HG03066 (cell line): ENCODE results near the gene ASB9.
"Not testable (repeated sequence)": the region's sequence is repeated elsewhere in the genome, so short reads cannot be mapped to it uniquely, and the experiment has no call there.

Source experiments
- ATAC-seq: cut with Tn5 transposase; IDR thresholded peaks from one replicate; pipeline ENCODE4 v1.9.1; 2021; ENCODE audit warnings: low read depth; ENCODE audit not compliant: unreplicated experiment

The ASB9 gene

DNA sequence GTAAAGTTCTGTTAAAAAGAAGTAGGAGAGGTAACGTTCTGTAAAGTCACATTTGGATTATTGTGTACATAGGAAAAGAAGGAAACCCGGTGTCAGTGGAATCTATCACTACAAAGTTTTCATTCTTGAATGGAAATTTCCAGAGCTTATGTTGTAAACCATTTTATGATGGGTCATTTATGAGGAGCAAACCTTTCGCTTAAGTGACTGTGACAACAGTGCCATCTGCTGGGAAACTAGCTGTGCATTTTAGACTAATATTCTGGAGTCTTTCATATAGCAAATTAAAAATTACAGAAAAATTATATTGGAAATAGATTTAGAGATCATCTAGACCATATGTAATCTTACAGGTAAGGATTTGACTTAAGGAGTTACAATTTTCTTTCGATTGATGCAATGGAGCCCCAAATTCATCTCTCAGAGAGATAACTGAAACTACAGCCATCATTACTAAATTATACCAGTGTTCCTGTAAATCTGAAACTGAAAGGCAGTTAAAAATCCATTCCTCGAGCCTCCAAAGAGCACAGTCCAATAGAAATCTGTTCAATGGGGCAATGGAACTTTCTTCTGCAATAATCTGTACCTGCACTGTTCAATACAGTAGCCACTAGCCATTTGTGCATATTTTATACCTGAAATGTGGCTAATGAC is 26.9 kb downstream of the ASB9 start:
- ATAC-seq: no peak

DNA sequence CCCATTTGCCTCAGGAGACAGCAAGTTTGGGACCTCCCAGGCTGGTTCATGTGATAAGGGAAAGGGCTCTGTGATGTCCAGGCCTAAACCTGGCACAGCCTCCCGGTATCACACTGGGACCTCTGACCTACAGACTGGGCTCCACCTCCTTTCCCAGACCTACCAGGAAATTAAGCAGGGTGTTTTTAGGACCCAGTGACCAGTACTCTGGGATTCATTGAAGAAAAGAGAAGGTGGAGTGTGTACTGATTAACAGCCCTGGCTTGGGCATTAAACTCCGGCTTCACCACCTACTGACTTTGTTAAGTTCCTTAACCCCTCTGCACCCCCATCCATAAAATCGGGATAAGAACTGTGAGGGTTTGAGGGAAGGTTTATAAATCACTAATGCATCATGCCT is 28.6 kb downstream of the ASB9 start:
- ATAC-seq: no peak

DNA sequence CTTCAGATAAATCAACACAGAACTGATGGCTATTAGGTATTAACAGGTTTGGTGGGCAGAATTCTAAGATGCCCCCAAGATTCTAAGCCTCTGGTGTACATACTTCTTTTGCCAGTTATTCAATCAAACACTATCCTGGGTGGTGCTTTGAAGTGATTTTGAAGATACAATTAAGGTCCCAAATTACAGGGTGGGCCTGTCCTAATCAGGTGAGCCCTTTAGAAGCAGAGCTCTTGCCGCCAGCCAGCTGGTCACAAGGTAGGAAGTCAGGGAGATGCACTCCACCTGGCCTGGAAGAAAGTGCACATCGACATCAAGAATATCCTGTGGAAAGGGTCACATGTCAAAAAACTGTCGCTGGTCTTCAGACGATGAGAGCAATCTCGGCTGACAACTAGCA is 29.5 kb downstream of the ASB9 start:
- no peak for ATAC-seq

DNA sequence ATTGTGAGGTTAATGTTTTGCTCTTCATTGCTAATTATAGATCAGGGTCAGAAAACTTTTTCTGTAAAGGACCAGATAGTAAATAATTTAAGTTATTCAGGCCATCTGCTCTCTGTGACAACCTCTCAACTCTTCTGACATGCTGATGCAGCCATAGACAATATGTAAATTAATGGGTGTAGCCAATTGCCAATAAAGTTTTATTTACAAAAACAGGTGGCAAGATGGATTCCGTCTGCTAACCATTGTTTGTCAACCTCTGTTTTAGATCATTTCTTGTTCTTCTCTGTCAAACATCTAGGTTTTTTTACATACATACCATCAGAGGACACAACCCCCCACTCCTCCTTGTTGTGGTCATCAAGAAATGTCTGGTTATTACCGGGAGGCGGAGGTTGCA is 33.7 kb downstream of the ASB9 start:
- ATAC-seq: no peak

DNA sequence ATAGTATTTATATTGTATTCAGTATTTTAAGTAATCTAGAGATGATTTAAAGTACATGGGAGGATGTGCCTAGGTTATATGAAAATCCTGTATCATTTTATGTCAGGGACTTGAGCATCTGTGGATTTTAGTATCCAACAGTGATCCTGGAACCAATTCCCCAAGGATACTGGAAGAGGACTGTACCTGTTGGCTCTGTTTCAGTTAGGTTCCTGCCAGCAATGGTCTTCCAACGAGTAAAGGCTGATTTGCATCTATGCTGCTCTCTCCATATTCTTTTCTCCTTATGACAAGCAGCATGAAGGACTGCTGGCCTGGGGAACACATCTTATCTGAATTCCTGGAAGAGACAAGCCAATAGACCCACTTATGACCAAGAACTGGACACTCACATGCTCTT is 34.9 kb downstream of the ASB9 start:
- no peak for ATAC-seq

DNA sequence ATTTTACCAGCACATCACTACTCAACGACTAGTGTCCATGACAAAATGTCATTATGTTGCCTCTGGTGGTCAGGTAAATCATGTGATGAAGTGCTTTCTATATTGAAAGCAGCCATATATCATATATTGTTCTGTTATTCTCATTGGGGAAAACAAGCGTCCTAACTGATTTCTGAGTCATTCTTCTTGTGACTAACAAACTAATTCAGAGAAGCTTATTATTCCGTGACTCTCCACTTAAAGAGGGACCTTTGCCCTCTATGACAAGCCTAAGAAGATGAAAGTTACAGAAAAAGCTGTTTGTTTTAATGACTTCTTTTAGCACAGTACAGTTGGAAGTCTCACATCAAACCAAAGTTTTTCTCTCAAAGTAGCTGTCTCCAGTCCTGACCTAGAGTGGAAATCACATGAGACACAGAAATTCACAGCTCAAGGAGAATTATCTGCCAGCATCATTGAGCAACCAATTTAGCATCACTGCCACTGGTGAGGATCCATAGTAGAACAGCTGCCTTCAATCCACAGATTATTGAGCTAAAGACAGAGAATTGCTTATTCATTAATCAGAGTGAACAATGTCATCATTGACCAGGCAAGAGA is 36.4 kb downstream of the ASB9 start:
- ATAC-seq: no peak

DNA sequence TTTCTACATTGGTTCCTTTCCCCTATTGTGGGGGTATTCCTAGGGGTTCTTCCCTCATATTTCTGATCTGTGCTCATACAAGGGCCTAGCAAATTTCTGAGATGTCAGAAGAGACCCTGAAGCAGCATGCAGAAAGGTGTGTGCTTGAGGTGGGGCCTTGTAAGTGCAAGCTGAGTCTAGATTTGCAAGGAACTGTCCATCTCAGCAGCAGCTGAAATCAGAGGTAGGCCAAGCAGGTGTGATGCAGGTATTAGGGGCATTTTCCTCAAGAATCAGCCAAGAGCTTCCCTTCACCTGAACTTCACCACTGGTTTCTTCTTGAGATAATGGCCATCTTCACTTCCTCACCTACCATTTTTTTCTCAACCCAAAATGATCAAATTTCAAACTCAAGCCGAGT is 45.1 kb downstream of the ASB9 start:
- no peak for ATAC-seq

DNA sequence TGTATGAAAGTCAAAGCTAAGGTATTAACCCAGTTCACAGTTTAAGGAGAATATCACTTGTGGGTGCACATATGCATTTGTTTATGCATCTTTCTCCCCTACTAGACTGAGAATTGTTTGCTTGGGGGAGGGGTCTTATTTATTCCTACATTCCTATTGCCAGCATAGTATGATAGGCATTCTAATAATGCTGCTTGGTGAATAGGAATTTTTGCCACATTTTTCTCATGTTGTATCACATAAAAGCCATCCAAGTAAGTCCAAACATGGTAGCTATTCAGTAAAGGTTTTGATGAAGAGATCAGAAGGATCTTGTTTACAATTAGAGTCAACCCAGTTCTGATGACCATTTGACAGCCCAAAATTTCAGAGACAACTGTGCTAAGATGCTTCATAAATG is 48.6 kb downstream of the ASB9 start:
- ATAC-seq: no peak

DNA sequence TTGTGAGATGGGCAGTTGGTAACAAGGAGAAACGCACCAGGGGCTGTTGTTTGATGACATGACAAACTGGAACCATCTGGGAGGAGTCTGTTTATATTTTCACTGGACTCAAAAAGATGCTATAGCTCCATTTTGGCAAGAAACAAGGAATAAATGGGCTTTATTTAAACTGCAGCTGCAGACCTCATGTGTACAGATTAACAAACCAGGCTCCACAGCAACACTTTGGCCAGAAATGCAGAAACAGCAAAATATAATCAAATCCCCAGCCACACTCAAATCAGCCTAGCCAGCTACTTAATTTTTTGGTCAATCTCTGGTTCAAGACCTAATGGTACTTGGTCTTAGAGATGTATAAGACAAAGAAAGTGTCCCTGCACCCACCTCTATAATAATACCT is 52.7 kb downstream of the ASB9 start:
- ATAC-seq: no peak

DNA sequence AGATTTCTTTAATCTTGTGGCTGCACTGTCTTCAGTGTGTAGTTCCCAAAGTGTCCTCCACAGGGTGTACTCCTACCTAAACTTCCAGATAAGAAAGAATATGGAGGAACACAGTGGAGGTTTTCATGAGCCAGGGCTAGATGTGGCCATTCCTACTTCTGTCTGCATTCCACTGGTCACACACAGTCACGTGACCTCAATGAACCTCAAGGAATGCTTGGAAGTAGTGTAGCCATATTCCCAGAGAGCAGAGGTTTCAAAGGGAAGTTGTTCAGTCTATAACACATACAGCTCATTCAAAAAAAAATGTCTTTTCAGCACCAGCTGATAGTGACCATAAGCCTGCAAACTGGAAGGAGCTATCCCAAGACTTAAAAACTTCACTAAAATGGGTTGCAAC is 53.6 kb downstream of the ASB9 start:
- ATAC-seq: no peak

DNA sequence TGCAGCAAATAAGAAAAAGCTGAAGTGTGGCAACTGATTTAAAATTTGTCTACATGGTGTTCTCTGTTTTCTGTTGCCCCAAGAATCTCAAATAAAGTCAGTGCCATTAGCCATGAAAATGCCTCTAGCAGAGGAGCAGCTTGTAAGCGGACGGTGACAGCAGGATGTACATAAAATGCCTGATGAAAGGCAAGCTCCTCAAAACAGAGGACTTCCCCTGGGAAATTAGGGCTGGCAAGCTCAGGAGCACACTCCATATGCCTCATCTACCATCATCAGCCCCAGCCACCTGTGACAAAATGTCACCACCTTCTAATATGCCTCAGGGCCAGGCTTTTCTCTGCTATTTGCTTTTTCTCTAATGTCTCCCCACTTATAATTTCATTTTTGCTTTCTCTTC is 54.5 kb downstream of the ASB9 start:
- ATAC-seq: no peak

DNA sequence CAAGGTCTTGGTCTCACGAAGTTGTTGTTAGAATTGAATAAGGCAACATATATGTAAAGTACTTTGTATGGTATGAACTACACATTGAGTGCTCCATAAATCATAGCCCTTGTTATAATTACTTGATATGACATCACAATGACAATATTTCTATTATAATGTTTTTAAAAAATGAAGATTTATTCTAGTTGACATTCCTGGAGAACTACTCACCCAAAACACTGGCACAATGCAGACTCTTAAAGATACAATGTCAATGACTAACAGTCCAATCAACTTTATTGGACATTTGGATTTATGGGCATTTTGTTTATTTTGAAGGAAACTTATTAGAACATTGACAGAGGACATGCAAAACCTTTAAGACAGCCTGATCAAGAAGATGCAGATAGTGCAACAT is 55.3 kb downstream of the ASB9 start:
- ATAC-seq: no peak

DNA sequence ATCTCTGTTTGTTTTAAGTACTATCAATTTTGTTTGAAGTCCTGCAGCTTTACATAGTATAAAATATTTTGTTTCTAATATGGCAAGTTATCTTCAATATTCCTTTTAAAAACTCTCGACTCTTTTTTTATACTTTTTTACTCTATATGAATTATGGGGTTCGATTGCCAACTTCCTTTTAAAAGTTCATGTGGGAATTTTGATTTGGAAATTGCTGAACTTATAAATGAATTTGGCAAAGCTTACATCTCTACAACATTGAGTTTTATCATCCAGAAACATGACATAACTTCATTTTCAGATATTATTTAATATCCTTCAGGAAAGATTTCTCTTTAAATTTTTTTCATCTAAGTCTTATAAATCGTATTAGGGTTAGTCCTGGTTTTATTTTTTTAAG is 60.8 kb downstream of the ASB9 start:
- no peak for ATAC-seq

DNA sequence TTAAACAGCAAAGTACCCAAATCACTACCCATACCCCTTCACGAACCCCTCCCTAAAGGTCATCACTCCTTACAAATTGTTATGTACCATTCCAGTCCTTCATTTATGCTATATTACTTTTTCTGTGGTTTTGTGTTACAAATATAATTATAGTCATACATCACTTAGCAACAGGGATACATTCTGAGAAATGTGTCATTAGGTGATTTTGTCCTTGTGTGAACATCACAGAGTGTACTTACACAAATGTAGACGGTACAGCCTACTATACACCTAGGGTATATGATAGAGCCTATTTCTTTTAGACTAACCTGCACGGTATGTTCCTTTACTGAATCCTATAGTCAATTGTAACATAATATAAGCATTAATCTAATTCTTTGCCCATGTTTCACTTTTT is 61.9 kb downstream of the ASB9 start:
- no peak for ATAC-seq

DNA sequence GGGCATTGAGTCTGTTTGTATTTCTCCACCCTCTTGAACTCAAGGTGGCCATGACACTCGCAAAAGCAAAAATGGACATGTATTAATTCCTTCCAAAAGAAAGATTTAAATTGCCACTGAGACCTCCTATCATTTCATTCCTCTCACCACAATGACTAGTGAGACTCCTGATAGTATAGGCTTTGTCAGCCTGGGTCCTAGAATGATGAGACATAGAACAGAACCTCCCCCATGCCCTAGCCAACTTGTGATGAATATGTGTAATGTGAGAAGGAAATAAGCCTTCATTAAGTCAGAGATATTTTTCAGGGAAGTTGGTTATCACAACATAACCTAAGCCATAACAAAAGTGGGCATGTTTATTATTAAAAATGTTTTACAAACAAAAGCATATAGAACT is 62.5 kb downstream of the ASB9 start:
- ATAC-seq: no peak

DNA sequence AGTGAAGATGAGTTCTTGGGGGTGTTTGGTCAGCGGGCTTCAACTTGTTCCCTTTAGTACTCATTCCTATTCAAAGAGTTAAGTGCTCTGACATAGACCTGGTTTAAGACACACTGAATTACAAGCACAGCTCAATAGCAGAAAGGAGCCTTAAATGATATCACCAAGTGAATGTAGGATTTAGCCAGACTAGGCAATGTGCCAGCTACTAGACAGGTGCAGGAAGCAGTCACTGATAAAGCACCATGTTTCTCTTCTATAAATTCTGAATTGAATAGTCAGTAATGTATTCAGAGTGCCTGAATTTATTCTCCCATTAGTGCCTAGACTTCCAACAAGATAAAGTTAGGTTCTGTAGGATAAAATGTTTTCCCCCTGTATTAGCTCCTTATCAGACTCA is 63.6 kb downstream of the ASB9 start:
- no peak for ATAC-seq

DNA sequence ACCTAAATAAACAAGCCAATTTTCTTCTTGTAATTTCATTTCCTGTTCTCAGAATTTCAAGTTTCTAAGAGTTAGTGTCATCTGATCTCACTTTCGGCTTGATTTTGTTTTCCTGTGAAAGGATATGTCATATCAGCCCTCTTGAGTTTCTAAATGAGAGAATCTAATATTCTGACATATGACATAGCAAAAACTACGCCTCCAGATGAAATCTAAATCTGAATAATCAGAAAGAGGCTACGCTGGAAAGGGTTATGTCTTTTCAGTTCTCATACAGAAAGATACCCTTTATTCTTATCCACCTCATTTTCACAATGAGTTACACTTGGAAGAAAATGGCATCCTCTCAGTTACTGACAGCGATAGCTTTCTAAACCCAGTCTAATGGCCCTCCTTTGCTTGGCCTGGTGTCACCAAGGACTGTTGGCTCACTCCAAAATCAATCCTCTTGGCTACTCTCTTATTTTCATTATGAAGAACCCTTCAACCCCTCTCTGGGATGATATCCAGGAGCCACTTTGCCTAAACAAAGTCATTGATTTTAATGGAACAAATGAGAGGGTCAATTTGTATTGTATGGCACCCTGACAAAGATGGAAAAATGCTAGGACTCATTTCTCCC is 65.6 kb downstream of the ASB9 start:
- peak; percentile 71 for ATAC-seq

DNA sequence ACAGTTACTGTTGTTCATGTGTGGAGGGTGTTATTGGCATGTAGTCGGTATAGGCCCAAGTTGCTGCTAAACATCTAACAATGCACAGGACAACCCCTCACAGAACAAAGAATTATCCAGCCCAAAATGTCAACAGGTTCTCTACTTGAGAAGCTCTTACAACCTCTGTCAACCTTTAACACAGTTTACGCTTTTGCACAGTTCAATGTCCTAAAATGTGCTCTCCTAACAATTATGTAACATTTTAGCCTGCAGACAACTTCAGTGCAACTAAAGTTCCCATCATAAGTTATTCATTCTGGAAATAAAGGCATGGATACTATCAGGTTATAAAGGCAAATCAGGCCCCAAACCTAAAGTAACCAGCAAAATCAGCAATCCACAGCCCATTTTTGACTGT is 66.2 kb downstream of the ASB9 start:
- no peak for ATAC-seq

DNA sequence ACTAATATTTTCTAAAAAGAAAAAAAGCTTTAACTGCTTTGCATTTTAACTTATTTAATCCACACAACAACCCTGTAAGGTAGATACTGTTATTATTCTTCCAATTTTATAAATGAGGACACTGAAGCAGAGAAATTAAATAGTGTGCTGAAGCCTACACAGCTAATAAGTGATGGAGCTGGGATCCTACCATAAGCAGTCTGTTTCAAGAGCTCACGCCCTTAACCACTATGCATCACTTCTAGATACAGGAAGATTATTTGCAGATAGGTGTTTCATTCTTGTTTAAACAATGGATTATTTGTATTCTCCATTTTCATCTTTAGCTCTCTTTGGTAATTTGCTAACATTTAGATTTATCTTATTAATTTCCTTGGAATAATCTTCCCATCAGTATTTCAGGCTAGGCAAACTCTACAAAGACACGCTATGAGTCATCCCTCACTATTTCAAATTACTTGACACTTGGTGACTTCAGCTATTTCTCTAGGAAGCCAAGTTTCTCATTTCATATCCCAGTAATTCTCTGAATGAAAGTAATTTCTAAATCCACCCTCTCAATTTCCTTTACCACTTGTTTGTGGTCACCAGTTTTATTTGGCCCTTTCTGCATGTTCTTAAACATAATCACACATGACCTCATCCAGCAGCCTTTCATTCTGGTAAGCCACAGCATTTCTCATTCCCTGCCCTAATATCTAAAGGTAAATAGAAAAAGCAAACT is 67.3 kb downstream of the ASB9 start:
- no peak for ATAC-seq

DNA sequence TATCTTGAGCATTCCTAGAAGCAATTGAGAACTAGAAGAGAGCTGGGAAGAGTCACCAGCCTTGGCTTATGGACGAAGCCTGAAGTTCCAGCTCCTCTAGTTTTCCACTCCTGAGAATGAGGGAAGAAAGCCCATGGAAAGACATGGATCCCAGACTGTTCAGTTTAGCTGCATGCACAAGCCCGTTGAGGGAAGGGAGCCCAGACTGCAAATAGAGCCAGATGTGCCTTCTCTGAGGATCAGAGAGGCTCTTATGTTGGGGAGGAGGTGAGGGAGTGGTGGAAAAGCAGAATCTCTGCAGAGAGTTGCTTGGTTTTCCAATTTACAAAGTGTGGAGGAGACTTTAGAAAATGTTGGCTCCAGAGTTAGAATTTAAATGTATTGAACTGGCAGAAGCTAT is 69.0 kb downstream of the ASB9 start:
- ATAC-seq: no peak

DNA sequence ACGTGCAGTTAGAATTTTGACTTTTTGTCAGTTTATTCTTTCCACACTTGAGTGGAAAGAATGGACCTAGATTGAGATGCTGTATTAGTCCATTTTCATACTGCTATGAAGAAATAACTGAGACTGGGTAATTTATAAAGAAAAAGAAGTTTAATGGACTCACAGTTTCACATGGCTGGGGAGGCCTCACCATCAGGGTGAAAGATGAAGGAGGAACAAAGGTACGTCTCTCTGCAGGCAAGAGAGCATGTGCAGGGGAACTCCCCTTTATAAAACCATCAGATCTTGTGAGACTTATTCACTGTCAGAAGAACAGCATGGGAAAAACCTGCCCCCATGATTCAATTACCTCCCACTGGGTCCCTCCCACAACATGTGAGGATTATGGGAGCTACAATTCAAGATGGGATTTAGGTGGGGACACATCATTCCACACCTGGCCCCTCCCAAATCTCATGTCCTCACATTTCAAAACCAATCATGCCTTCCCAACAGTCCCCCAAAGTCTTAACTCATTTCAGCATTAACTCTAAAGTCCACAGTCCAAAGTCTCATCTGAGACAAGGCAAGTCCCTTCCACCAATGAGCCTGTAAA is 71.2 kb downstream of the ASB9 start:
- not testable (repeated sequence) for ATAC-seq
